GM15510 (cell line): ENCODE results near the gene APBB3.

ENCODE experiments used
- POLR2A ChIP-seq: IDR thresholded peaks from 3 replicates; pipeline ENCODE4 v1.6.1; 2011; ENCODE audit warnings: borderline replicate concordance; ENCODE audit not compliant: insufficient read length; ENCODE audit errors: extremely low read depth

Gene APBB3, protein sequence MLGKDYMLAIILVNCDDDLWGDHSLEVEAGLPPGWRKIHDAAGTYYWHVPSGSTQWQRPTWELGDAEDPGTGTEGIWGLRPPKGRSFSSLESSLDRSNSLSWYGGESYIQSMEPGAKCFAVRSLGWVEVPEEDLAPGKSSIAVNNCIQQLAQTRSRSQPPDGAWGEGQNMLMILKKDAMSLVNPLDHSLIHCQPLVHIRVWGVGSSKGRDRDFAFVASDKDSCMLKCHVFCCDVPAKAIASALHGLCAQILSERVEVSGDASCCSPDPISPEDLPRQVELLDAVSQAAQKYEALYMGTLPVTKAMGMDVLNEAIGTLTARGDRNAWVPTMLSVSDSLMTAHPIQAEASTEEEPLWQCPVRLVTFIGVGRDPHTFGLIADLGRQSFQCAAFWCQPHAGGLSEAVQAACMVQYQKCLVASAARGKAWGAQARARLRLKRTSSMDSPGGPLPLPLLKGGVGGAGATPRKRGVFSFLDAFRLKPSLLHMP

GRCh38 chr5:140564196-140565023 lies at the start of gene APBB3, which contains the start of gene SLC35A4:
TSS of gene APBB3 (minus strand) at chr5:140564598. CDS start at chr5:140564245, 353 bp downstream.
TSS of gene SLC35A4 (plus strand) at chr5:140564828. CDS start at chr5:140567170, 2,342 bp downstream.
- TF ChIP-seq POLR2A: peak; percentile 88

DNA sequence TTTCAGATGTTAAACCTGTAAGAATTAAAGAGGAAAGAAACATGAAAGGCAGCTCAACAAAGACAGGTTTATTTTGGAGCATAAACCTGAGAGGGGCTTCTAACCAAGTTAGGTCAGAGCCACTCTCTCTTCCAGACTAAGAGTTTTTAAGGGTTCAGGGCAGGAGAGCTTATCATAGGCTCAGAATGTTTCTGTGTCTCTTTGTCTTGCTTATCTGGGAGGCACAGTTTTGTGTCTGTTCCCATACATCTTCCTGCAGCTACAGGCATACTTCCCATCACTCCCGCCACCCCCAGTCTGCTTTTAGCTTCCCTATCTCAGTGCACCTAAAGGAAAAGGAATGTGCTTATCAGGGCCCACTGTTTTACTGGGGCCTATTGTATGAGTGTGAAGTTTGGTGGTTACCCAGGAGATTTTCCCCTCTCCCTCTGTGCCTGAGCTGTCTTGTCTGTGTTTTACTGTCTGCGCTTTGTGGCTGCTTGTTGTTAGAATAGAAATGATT lies 46.7 kb upstream of the APBB3 start:
- TF ChIP-seq POLR2A: no peak

GRCh38 chr5:140609126-140609525 lies 44.7 kb upstream of the APBB3 start:
- no peak for TF ChIP-seq POLR2A

DNA sequence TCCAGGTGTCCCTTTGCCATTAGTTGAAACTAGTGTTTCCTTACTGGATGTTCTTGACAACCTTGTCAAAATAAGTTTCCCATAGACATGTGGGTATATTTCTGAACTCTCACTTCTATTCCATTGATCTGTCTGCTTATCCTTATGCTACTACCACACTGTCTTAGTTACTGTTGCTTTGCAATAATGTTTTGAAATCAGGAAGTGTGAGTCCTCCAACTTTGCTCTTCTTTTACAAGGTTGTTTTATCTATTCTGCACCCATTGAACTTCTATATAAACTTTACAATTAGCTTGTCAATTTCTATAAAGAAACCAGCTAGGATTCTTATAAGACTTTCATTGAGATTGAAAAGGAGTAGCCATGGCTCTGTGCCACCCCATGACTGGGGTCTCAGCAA lies 44.3 kb upstream of the APBB3 start:
- no peak for TF ChIP-seq POLR2A

DNA sequence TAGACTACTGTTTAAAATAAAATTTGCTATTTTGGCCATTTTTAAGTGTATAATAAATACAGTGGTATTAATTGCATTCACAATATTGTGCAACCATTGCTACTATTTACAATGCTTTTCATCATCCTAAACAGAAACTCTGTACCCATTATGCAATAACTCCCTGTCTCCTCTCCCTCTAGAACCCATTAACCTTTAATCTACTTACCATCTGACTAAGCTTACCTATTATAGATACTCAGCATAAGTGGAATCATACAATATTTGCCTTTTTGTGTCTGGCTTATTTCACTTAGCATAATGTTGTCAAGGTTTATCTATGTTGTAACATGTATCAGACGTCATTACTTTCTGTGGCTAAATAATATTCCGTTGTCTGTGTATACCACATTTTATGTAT lies 42.6 kb upstream of the APBB3 start:
- TF ChIP-seq POLR2A: no peak

DNA sequence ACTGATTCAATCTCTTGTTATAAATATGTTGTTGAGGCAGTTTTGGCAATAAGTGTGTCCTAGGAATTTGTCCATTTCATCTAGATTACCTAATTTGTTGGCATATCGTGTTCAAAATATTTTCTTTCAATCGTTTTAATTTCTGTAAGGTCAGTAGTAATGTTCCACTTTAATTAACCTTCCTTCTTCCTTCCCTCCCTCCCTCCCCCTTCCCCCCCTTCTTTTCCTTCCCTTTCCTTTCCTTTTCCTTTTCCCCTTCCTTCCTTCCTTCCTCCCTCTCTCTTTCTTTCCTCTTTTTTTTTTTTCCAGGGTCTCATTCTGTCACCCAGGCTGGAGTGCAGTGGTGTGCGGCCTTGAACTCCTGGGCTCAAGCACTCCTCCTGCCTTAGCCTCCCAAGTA lies 41.5 kb upstream of the APBB3 start:
- no peak for TF ChIP-seq POLR2A

DNA sequence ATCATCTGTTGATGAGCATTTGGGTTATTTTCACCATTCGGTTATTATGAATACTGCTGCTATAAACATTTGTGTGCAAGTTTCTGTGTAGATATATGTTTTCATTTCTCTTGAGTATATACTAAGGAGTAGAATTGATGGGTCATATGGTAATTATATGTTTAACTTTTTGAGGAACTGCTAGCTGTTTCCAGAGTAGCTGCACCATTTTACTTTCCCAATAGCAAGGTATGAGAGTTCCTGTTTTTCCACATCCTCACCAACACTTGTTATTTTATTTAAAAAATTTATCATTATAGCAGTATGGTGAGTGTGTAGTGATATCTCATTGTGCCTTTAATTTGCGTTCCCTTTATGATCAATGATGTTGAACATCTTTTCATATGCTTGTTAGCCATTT lies 39.3 kb upstream of the APBB3 start:
- no peak for TF ChIP-seq POLR2A

DNA sequence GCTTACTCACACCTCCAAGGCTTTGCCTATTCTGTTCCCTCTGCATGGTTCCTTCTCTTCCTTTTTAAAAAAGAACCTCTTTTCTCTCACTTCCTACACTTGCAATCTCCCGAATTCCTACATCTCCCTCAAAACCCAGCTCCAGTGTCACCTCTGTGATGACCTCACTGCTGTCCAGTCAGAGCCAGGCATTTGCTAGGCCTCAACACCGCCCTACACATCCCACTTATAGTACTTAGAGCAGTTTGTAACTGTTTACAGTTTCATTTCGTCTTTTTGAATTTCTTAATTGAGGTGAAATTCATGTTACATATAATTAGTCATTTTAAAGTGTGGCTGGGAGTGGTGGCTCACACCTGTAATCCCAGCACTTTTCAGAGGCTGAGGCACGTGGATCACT lies 37.7 kb upstream of the APBB3 start:
- no peak for TF ChIP-seq POLR2A

DNA sequence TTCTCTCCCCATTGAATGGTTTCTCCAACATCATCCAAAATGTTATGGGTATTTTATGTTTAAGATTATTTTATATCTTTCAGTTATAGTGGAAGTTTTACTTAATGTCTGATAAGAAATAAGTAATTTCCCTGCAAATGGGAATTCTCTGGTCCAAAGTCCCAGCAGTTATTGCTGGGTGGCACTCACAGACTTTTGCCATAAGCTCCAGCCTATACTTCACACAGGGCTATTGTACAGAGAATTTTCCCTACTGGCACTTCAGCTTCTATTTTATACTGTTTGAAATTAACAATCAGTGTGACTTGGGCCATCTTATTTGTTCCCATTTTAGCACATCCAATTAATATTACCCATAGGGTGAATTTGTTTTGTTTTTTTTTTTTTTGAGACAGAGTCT lies 35.7 kb upstream of the APBB3 start:
- TF ChIP-seq POLR2A: no peak

- no peak for TF ChIP-seq POLR2A
Observed at GRCh38 chr5:140598836-140599235, 34.4 kb upstream of the APBB3 start.

- TF ChIP-seq POLR2A: no peak
Observed at GRCh38 chr5:140596321-140596741, 31.9 kb upstream of the APBB3 start.

DNA sequence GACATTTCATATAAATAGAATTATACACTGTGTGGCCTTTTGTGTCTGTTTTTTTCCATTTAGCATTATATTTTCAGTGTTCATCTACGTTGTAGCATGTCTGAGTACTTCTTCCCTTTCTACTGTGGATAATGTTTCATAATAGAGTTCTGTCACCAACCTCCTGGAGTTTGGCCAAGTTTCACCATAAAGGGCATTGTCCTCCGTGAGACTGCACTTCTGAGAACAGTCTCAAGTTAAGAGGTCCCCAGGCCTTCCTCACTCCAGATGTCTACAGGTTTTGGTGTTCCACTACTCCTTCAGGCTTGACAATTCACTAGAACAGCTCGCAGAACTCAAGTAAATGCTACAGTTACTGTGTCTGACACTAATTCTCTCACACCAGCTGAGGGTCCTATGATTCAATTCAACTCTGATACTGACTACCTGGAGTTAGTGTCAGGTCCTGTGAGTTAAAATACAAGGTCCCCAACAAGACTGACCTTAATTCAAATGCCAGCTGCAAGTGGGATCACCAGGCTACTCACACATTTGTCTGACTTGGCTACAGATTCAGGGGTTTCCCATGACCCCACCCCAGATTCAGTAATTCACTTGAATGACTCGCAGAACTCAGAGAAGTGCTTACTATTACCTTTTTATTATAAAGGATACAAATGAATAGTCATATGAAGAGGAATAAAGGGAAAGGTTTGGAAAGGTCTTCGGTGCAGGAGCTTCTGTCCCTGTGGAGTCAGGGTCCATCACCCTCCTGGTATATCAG lies 31.3 kb upstream of the APBB3 start:
- no peak for TF ChIP-seq POLR2A

- TF ChIP-seq POLR2A: no peak
Observed at GRCh38 chr5:140594169-140594568, 29.8 kb upstream of the APBB3 start.

- no peak for TF ChIP-seq POLR2A
Observed at GRCh38 chr5:140591747-140592372, 27.5 kb upstream of the APBB3 start.
